GM21367 (cell line): Measurements from ENCODE around the gene CIT.

Experiments used
- ATAC-seq: cut with Tn5 transposase; IDR thresholded peaks from one replicate; pipeline ENCODE4 v1.9.1; 2021; ENCODE audit not compliant: unreplicated experiment

CIT gene

DNA sequence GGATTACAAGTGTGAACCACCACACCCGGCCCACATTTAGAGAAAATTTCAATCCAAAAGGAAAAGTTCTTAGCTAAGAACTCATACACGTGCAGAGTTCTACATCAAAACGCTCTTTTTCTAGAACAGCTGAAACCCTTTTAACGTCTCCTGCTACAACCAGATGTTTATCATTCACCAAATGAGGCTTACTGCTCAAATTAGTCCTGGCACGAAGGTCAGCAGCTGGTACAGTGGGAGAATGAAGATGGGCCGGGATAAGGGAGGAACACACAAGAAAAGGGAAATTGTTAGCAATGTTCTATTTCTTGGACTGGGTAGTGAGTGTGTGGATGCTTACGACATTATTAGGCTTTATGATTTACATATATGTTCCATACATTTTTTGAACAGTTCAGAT, 171.9 kb downstream of the CIT start:
- ATAC-seq = no peak

DNA sequence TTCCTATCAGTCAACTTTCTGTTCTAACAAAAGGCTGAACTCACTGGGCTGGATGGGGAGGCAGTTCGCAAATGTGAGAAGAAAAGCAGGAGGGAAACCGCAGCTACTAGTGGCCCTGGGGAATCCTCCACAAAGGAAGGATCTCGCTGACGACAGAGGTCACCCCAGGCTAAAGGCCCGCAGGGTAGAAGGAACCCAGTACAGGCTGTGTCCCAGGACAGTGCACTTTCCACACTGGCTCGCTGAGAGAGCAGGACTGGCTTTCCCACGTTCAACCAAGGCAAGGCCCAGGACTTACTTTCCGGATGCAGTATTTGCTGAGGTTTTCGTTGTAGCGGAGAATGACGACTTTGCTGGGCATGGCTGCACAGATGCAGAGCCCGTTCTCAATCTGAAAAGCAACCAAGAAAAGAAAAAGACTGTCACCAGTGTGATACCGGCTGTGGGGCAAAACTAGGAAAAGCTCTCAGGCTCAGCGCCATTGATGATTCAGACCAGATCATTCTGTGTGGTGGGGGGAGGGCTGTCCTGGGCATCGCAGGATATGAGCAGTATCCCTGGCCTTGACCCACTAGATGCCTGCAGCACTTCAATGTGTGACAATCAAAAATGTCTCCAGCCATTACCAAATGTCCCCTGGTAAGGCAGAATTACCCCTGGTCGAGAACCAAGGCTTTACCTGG, 172.9 kb downstream of the CIT start:
- no peak for ATAC-seq

DNA sequence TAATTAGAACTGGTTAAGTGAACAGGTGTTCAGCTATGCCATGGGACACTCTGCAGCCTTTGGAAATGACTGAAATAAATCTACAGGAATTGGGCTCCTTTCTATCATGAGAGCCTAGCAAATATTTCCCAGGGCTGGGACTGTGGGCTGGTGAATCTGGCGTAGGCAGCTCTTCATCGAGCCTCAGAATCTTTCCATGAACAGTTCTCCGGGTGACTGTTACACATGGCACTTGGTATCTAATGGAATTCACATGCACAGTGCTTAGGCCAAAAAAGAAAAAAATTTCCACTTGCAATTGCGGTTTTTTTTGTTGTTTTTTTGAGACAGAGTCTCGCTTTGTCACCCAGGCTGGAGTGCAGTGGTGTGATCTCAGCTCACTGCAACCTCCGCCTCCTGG, 177.0 kb downstream of the CIT start:
- ATAC-seq = no peak

DNA sequence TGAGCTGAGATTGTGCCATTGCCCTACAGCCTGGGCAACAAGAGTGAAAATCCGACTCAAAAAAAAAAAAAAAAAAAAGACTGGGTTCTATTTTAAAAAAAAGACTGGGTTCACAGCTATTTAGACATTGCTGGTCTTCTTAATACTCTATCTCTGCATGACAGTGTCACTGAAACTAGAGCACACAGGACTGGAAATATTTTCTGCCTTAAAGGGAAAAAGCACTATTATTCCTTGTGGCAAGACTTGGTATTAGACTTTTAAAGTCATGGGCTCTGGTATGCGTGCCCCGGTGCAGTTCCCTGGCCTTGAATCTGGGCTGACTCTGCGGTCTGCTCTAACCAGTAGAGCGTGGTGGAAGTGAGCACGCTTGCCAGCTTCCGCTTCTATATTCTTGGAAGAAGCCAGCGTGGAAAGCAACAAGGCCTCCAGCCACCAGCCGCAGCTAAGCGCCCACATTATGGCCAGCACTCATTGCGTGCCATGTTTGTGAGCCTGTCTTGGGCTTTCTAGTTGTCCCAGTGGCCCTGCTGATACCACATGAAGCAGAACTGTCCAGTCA, 177.8 kb downstream of the CIT start:
- no peak for ATAC-seq

DNA sequence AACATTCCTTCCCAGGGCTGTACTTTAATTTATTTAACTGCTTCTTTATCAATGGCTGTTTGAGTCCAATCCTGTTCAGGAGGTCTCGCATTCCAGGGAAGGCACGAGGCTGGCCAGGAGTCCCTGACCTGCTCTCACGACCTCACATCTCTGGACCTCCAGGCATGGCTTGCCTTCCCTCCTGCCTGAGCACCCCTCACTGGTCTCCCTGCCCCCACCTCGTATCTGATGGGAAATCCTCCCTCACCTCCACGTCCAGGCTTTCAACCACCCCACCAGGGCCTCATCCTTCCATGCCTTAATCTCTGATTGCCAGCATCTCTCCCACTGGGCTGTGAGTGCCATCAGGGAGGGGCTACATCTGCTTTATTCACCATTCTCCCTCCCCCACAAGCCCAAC, 180.2 kb downstream of the CIT start:
- ATAC-seq = no peak

DNA sequence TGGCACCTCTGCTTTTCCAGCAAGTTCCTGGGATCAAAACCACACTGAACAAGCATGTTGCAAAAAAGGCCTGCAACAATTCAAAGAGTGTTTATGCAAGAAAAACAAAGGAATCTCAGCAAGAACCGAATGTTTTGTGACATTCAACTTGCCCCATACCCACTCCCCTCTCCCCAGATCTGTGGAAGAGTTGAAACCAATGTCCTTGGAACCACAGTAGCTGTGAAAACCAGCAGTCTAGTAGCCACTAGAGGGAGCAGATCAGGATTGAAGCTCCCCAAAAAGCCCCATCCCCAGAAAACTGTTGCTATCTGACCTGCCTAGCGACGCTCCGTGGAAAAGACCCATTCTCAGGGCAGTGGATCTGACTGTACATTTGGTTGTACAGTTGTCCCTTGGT, 182.1 kb downstream of the CIT start:
- no peak for ATAC-seq

DNA sequence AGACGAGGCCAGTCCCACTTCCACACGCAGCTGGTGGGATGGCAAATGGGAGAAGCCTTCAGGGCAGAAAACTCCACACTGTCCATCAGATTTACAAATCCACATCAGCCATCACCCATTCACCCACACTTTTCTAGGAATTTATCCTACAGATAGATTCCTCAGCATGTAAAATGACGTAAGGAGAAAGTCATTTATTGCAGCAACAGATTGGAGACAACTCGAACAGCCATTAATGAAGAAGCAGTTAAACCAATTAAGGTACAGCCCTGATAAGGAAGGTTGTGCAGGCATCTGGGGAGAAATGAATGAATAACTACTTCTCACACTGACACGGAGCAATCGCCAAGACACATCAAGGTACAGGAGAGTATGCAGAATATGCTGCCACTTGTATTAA, 183.0 kb downstream of the CIT start:
- no peak for ATAC-seq

DNA sequence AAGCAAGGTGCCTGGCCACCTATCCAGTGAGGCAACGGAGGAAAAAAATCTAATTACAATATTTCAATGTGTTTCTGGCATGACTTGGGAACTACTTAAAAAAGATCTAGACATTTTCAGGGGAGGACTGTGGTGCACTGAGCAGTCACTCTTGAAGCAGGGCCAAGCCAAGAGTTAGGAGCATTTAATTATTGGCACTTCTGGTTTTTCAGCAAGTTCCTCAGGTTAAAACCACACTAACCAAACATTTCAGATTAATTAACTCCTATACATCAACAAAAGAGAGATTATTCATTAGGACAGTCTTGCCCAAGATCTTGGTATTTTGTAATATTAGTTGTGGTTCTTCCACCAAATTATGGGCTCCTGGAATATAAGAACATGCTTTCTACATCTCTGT, 183.6 kb downstream of the CIT start:
- no peak for ATAC-seq

DNA sequence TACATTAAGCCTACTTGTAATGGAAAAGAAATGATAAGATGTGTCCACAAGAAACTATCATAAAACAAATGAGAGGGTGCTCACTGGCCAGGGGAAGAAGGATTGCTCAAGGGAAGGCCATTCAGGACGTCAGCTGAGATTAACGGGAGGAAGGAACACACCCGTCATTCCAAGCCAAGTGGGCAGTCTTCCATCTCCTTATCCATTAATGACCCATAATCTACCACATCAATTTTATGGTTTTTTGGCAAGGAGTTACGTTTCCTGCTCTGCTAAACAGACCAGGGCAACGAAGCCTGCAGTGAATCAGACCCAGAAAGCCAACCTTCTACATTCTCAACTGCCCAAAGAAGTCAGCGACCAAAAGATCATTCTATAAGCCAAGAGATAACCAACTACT, 184.1 kb downstream of the CIT start:
- ATAC-seq = no peak

DNA sequence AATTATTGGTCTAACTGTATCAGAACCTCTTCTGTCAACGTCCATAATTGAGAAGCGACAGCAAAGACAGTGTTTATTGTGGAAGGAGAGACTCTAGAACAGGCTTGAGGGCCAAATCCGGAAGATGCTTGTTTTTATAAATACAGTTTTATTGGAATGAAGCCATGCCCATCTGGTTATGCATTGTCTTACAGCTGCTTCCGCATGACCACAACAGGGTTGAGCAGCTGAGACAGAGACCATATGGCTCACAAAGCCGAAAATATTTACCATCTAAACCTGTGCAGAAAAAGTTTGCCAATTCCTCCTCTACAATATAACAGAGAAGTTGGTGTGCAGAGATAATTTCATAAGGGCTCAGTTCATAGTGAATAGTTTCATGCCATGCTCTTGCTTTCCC, 184.7 kb downstream of the CIT start:
- ATAC-seq = no peak

DNA sequence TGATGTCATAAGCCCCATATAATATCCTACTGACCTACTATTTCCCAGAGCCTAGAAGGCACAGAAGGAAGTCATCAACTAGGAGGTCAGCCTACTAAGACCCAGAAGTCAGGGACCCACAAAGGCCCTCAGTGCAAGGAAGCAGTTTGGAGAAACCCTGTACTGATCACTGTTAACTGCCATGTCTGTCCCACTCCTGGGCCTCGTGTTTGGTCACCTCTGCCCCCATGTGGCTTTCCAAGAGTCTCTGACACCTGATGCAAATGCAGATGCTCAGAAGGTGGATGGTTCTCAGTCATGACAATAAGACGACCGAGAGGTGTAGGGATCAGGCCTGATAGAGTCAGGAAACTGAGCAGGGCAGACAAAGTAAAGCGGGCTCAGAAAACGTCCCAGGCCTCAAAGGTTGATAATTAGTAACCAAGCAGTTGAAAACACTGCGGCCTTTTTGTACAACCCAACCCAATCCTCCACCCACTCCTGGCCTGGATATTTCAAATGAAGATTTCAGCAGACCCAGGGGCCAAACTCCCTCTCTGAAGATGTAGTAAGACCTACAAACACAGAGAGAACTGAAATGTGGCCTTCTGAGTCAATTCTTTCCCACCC, 185.8 kb downstream of the CIT start:
- ATAC-seq = no peak

DNA sequence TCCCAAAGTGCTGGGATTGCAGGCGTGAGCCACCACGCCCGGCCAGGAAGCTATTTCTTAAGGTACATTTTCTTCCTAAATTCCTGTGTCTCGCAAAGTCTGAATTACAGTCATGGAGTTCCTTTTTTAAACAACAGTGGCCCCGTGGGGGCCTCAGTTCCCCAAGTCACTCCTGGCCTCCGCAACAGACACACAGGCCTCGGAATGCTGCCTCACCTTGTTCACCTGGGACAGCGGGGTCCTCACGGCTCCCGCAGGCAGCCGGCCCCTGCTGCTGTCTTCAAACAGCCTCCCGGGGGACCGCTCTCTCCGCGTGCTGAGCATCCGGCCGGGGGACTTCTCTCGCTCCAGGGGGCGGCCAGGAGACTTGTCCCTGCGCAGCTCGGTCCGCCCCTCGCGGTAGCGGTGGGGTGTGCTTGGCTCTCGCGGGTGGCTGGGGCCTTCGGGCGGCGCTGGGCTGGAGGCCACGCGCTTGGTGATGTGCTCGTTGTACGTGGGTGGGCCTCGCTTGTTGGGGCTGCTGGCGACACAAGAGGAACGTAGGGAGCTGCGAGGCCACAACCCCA, 187.1 kb downstream of the CIT start:
- ATAC-seq = no peak

DNA sequence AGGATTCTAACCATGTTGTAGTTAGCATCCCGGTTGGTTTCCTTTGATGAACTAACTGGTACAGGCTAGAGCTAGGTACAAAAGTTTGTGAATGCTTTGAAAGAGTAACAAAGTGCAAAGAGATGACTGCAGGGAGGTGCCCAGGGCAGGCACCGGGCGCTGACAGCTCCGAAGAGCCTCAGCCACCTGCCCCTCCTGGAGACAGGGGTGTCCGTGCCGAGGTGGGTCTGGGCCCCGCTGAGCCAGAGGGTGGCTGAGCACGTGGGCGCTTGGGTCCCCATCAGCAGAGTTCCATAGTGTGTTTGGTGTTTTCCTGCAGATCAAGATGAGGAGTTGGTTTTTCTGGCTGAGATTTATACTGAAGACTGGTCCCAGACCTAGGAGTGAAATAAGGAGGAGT, 189.2 kb downstream of the CIT start:
- ATAC-seq = no peak

DNA sequence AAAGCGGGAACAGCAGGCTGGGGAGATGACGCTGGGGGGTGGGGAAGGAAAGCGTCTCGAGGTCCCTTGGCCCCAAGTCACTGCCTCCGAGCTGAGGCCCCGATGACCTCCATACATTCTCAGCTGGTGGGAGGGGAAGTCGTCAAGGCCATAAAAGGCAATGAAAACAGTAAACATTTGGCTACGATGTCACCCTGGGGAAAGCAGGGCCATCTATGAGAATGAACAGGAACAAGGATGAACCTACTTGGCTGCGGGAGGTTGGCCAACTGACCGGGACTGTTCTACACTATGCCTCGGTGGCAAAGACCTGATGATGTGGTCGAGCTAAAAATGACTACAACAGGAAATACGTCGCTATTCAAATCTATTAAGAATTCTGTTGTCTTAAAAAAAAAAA, 189.7 kb downstream of the CIT start:
- no peak for ATAC-seq

DNA sequence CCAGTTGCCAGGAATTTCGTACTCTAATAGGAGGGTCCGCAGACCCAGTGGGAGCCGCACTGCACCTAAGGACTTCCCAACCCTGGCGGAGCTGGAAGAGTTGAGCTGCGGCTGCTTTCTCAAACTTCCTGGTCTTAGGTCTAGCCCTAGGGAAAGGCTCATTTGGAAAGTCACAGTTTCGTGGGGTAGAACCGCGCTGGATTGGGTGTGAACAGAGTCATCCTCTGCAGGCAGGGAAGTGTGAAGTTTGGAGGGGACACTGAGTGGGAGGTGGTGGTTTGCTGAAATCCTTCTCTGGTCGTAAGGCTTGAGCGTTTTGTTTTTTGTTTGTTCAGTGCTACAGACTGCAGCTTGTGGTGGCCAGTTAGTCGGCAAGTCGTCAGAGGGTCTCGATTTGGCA, 190.3 kb downstream of the CIT start:
- ATAC-seq = no peak

DNA sequence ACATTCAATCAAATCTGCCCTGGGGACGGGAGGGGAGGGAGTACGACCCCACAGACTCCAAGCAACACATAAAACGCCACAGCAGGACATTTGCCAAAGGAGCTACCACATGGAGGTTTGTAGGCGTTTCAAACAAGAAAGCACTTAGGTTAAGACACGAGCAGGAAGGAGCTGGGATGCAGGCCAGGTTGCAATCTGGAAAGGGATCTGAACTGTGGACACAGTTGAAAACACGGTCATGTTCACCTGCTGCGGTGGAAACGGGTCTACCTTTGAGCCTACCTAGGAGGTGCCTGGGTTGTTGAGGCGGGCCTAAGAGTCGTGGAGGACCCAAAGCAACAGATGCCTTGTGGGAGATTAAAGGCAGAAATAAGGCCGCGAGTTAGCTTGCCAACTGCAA, 190.8 kb downstream of the CIT start:
- ATAC-seq = no peak

DNA sequence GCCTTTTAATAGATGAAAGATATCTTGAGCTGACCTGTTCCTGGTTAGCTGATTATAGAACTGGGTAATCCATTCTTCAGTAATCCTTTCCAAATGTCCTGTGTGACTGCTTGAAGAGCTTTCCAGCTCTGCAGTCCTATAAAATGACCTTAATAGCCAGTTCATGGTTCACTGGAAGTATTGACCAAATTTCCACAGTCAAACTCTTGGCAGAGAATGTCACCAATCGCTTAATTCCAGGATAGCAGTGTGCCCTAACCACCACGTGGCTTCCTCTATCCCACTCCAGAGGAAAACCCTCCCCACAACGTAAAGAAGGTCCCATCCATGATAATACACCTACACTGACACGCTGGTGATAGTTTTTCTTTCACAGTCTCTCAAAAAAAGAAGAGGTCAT, 191.7 kb downstream of the CIT start:
- no peak for ATAC-seq

DNA sequence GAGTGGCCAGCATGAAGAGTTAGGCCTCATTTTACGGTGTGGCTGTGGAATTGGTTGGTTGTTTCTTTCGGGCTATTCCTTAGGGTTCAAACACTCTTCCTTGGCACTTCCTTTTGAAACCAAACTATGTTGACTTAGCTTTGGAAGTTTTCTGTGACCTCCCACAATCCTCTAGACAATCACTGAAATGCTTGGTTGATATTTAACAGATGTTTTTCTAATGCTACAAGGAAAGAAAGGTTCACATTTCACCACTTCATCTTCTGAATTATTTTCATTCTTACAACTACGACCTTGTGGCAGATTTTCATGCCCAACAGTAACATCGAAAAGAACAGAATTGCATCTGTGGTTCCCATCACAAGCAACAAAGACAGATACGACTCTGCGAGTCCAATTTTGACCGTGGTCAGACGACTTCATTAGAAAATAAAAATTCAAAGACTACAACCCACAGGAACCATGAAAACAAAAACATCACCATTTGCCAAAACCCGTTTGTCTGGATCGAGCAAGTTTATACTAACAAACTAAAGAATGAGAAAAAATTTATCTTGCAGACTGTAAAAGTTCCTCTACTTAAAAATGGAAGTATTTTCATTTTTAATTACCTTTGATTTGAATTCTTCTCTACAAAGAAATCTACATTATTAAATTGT, 192.3 kb downstream of the CIT start:
- ATAC-seq = no peak

DNA sequence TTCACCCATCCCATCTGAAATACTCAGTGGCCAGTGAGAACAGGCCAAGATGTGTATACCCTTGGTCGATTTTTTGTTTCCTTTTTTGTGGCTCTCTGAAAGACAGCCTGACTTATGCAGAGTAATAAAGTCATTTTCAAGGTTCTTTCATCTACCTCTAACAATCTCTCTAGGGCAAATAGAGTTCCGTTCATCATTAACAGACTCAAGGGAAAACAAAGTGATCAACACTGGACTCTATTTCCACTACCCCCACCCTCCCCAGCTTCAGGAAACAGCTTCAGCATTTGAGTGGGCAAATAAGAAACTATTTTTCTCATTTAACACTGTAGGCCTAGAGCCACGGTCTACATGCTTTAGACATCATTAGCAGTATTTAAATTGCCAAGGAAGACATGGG, 193.3 kb downstream of the CIT start:
- ATAC-seq = no peak

DNA sequence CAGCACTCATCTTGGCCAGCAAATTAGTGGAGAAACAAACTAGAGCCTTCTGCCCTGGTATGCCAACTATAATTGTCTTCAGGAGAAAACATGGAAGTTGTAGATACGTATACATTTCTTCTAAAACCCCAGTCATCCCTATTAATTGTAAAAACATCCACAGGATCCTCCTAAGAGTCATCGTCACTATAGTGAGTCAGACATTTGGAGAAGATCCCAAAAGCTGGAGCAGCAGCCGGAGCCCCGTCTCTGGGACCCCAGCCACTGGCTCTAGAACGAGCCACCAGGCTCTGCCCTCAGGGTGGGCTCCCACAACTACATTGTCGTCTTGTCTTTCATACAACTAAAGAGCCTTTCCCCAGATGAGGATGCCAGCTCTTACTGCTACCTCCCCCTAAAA, 193.7 kb downstream of the CIT start:
- no peak for ATAC-seq

DNA sequence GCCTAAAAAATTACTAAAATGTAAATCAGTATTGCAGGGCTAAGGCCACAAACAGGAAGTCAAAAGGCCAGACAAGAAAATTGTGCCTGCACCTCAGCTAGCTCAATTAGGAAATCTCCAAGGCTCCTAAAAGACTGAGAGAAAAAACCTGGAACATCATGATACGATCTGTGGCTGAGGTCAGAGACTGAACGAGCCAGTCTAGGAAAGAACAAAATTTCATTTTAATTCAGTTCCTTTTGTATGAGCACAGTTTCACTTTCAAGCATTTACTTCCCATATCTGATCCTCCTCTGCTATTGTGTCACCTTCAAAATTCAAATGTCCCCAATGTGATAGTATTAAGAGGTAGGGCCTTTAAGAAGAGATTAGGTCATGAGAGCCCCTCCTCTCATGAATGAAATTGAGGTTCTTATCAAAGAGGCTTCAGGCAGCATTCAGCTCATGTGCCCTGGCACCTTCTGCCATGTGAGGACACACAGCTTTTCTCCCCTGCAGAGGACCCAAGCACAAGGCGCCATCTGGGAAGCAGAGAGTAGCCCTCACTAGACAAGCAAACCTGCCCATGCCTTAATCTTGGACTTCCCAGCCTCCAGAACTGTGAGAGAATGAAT, 194.4 kb downstream of the CIT start:
- peak; percentile 43 for ATAC-seq
